ENCODE measurements around the gene DHRS4.

DNA sequence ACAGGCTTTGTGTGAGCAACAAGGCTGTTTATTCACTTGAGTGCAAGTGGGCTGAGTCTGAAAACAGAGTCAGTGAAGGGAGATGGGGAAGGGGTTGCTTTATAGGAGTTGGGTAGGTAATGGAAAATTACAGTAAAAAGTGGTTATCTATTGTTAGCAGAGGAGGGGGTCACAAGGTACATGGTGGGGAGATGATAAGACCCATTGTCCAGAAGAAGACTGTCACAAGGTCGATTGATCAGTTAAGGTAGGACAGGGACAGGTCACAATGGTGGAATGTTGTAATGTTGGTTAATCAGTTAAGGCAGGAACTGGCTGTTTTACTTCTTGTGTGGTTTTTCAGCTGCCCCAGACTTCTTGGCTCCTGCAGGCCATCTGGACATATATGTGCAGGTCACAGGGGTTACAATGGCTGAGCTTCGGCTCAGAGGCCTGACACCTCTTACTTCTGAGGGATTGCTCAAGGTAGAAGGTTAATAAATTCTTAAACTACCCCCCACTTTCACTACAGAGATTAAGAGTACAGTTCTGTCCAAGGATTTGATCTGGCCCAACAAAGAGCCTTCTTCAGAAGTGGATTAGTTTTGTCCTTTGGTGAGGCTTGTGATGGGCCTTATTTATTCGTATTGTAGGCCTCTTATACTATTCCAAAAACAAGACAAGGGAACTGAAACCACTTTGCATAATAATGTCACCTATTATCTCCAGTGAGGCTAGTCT lies 13.8 kb upstream of the DHRS4 start:
- TF ChIP-seq, protein P1, sequence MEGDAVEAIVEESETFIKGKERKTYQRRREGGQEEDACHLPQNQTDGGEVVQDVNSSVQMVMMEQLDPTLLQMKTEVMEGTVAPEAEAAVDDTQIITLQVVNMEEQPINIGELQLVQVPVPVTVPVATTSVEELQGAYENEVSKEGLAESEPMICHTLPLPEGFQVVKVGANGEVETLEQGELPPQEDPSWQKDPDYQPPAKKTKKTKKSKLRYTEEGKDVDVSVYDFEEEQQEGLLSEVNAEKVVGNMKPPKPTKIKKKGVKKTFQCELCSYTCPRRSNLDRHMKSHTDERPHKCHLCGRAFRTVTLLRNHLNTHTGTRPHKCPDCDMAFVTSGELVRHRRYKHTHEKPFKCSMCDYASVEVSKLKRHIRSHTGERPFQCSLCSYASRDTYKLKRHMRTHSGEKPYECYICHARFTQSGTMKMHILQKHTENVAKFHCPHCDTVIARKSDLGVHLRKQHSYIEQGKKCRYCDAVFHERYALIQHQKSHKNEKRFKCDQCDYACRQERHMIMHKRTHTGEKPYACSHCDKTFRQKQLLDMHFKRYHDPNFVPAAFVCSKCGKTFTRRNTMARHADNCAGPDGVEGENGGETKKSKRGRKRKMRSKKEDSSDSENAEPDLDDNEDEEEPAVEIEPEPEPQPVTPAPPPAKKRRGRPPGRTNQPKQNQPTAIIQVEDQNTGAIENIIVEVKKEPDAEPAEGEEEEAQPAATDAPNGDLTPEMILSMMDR (IDR thresholded peaks at IDR 0.05): no peak
- no peak for TF ChIP-seq POLR2A (IDR thresholded peaks at IDR 0.05)

Data from lower leg skin (tissue), 3 donors.